GM19035 (cell line): ENCODE measurements around the gene RIT2.

Experiments used
- ATAC-seq: cut with Tn5 transposase; IDR thresholded peaks from one replicate; pipeline ENCODE4 v1.9.1; 2021; ENCODE audit not compliant: unreplicated experiment

The RIT2 gene

GRCh38 chr18:43081396-43081795 lies 34.1 kb downstream of the RIT2 start:
- ATAC-seq: no peak

GRCh38 chr18:43080671-43081070 lies 34.8 kb downstream of the RIT2 start:
- no peak for ATAC-seq

- no peak for ATAC-seq
These were observed 36.1 kb downstream of the RIT2 start for GRCh38 chr18:43079422-43079821.

- ATAC-seq: no peak
These were observed 36.9 kb downstream of the RIT2 start for GRCh38 chr18:43078478-43079092.

GRCh38 chr18:43077510-43078308 lies 37.8 kb downstream of the RIT2 start:
- ATAC-seq: no peak

GRCh38 chr18:43073771-43074170 lies 41.7 kb downstream of the RIT2 start:
- no peak for ATAC-seq

GRCh38 chr18:43068781-43069180 lies 46.7 kb downstream of the RIT2 start:
- no peak for ATAC-seq

GRCh38 chr18:43067570-43067969 lies 47.9 kb downstream of the RIT2 start:
- no peak for ATAC-seq

GRCh38 chr18:43061816-43062215 lies 53.7 kb downstream of the RIT2 start:
- no peak for ATAC-seq

GRCh38 chr18:43061318-43061717 lies 54.2 kb downstream of the RIT2 start:
- no peak for ATAC-seq

GRCh38 chr18:43060020-43060419 lies 55.5 kb downstream of the RIT2 start:
- no peak for ATAC-seq

- ATAC-seq: no peak
These were observed 60.5 kb downstream of the RIT2 start for GRCh38 chr18:43054815-43055519.

- ATAC-seq: no peak
These were observed 66.5 kb downstream of the RIT2 start for GRCh38 chr18:43049021-43049420.

GRCh38 chr18:43046322-43046721 lies 69.2 kb downstream of the RIT2 start:
- ATAC-seq: no peak

GRCh38 chr18:43043626-43044025 lies 71.9 kb downstream of the RIT2 start:
- no peak for ATAC-seq

- ATAC-seq: no peak
These were observed 75.2 kb downstream of the RIT2 start for GRCh38 chr18:43040281-43040680.

- ATAC-seq: no peak
These were observed 80.6 kb downstream of the RIT2 start for GRCh38 chr18:43034683-43035500.

GRCh38 chr18:43031169-43031568 lies 84.3 kb downstream of the RIT2 start:
- no peak for ATAC-seq

GRCh38 chr18:43029414-43029813 lies 86.1 kb downstream of the RIT2 start:
- no peak for ATAC-seq

- no peak for ATAC-seq
These were observed 92.6 kb downstream of the RIT2 start for GRCh38 chr18:43022874-43023273.

GRCh38 chr18:43017622-43018021 lies 97.9 kb downstream of the RIT2 start:
- ATAC-seq: no peak
